GM18502 (cell line): Measurements from ENCODE around the gene SAV1.
"Not testable (repeated sequence)": the region's sequence is repeated elsewhere in the genome, so short reads cannot be mapped to it uniquely, and the experiment has no call there.

Source experiments
- ATAC-seq: cut with Tn5 transposase; IDR thresholded peaks from one replicate; pipeline ENCODE4 v1.9.1; 2021; ENCODE audit warnings: mild to moderate bottlenecking; ENCODE audit not compliant: unreplicated experiment, poor library complexity

The SAV1 gene

DNA sequence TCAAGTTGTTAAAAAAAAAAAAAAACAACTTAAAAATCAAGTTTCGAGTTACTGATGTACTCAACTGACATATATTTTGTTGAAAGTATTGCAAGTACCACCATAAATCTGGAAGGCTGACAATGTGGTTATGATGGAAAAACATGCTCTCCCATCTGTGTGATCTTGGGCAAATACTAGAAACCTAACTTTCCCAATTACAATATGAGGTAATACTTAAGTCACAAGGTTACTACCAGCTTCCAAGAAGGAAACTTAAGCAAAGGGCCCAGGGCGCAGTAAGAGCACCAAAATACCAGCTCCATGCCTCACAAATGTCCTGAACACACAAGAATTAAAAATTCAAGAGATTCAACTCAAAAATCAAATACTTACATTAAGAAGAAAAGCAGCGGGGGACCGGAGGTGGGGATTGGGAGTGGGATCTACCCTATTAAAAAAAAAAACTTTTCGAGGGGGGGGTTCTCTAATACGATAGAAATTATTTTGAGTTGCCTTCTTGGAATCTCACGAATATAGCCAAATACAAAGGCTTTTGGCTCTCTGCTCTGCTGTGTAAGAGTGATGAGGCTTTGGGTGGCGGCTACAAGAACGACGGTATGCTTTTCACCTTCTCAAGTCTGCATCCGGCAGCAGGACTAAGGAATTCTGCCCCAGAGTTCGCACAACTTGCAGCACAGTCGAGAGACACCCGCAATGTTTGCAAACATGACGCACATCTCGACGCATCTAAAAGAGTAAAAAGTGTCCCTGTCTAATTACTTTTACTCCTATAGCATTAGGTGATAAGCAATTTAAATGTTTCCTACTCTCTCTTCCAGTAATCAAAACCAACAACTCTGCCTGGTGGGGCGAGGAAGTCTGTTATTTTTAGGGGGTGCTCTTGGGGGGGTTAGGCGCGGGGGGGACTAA, 1.1 kb downstream of the SAV1 start:
- no peak for ATAC-seq

DNA sequence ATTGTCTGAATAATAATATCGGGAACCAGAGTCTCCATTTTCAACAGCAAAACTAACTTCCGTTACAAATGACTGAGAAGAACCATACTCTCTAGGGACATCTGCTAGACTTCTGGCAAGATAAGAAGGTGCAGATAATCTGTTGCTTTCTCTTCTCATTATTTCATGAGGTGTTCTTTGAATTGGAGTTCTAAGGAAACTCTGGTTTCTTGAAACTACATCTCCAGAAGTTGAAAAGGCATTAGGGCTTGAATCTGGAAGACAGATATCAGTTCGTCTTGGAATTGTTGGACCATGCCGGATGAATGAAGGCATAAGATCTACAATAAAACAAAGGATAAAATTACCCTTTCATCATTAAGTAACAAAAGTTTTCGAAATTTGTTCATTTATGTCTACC, 2.8 kb downstream of the SAV1 start:
- ATAC-seq: peak; percentile 48

DNA sequence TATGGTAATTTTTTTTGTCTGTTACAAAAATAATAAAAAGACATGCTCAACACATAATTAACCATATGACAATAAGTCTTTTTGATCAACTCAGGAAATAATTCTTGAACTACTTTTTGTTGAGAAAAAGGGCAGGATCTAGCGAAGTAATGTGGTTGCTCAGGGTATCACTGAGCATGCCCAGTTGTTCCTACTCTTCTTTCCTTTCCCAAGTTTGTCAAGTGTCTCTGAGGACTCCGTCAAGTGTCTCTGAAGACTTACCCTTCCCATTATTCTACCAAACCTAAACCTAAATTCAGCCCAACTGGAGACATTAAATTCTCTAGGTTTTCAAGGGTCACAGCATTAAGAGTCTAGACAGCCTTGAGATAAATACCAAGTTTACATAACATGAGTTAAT, 3.5 kb downstream of the SAV1 start:
- not testable (repeated sequence) for ATAC-seq

DNA sequence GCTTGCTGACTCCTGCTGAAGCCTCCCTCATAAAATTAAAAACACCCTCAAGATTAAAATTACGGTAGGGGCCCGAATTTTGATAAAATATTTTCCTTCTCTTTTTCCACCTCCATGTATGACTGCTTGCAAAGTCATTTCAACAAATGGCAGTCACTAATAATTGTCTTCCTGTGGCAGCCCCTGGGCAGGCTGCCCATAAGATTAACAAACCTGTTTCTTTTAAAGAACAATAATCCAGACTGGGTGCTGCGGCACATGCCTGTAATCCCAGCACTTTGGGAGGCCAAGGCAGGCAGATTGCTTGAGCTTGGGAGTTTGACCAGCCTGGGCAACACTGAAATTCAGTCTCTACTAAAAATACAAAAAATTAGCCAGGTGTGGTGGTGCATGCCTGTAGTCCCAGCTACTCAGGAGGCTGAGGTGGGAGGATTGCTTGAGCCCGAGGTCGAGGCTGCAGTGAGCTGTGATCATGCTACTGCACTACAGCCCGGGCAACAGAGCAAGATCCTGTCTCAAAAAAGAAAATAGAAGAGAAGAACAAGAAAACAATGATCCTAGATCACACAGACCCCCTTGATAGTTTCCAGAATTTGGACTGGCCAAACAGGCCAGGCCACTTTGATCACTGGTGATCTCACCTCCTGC, 8.7 kb downstream of the SAV1 start:
- ATAC-seq: no peak

DNA sequence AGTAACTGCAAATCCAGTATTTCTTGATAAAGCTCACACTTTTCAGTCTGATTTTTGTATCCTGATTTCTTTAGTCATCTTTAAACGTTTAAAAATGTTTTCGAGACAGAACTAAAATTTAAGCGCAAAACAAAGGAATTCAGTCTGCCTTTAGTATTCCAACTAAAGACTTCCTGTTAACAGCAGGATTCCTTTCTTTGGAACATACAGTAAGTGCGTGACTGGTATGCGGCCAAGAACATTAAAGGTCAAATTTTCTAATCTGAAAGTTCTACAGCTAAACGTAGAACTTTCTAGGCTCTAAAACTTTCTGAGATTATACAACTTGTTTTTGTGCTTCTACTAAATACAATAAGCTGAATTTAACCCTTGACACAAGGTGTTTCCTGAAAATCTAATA, 9.9 kb downstream of the SAV1 start:
- no peak for ATAC-seq

DNA sequence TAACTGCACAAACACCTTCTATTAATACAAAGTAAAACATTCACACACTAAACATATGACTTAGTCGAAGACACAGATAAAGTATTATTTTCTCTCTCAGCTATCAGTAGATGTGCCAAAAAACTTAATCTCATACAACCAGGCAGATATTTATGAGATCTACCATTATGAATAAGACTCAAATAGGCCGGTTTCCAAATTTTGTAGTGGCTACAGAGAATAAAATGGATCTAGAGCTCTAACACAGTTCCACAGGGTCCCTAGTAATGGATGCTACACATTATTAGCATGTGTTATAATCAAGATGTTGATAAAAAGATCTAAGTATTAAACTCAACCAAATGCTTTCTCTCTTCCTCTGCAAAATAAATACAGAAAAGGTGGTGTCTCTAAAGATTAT, 10.4 kb downstream of the SAV1 start:
- no peak for ATAC-seq

DNA sequence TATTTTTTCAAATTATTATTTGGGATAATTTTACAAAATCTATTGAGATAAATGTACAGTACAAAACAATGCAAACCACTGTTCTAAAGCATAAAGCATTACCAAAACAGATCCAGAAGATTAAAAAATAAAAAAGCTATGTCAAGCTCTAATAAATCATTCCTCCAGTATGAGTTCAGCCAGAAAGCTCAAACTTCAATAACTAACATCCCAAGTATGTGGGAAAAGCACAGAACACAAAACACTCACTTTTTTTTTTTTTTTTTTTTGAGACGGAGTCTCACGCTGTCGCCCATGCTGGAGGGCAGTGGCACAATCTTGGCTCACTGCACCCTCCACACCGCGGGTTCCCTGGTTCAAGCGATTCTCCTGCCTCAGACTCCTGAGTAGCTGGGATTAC, 11.3 kb downstream of the SAV1 start:
- no peak for ATAC-seq

DNA sequence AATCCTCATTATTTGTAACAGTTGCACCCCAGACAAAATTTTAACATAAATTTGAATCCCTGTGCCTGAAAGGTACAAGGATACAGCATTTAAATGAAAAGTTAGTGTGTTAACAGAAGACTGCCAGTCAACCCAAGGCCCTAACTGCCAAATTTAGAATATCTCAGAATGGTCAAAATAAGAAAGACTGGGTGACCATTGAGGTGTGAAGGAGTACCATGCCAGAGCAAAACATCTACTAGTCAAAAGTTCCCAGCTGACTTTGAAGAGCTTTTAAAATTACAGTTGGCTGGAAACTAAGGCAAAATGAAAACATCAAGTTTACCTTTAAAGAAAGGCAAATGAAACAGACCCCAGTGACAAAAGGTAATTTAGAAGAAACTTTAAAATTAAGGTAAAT, 18.4 kb downstream of the SAV1 start:
- peak; percentile 52 for ATAC-seq

DNA sequence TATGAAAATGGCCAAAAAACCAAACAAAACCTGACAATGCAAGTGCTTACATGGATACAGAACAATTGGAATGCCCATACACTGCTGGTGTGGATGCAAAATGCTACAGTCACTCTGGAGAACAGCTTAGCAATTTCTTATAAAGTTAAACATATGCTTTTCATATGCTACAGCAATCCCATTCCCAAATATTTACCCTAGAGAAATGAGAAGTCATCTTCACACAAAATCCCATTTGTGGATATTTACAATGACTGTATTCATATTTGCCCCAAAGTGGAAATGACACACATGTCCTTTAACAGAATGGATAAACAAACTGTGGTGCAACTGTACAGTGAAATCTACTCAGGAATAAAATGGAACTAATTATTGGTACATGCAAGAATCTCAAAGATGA, 20.4 kb downstream of the SAV1 start:
- peak; percentile 26 for ATAC-seq

DNA sequence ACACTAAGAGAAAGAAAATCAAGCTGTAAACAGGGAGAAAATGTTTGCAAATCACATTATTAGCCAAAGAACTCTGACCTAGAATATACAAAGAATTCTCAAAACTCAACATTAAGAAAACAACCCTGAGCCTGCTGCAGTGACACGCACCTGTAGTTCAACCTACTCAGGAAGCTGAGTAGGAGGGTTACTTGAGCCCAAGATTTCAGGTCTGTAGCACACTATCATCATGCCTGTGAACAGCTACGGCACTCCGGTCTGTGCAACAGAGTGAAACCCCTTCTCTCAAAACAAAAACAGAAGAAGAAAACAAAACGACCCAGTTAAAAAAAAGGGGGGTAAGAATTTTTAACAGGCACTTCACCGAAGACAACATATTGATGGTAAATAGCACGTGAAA, 20.8 kb downstream of the SAV1 start:
- ATAC-seq: peak; percentile 94

DNA sequence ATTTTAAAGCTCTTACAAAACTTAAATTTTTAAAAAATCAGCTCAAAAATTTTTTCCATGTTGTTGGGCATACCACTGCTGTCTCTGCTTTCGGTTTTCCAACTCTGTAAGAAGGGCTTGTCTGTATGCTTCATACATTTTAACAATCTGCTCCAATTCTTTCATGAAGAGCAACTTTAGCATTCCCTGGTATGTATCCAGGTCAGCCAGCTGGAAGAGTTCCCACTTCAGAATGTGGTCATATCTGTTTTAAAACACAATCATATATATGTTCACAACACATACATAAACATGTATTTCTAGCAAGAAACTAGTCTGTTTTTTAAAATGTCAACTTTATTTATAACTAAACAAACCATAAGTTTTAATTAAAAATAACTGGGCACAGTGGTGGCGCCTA, 33.0 kb downstream of the SAV1 start:
- ATAC-seq: no peak

DNA sequence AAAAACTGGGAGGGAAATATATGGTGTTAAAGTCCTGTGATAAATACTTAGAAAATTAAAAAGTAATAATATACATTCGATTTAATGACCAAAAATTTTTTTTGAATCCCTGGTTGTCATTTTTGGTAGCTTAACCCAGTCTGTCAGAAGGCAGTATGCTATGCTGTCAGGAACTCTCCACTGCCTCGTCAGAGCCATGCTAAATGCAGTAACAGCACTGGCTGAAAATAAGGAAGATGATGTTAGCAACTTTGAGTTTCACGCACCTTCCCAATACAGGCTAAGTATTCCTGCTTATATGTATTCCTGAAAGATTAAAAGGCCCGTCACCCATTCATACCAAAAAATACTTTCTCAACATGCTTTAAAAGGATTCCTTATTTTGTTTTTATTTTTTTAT, 34.2 kb downstream of the SAV1 start:
- no peak for ATAC-seq

DNA sequence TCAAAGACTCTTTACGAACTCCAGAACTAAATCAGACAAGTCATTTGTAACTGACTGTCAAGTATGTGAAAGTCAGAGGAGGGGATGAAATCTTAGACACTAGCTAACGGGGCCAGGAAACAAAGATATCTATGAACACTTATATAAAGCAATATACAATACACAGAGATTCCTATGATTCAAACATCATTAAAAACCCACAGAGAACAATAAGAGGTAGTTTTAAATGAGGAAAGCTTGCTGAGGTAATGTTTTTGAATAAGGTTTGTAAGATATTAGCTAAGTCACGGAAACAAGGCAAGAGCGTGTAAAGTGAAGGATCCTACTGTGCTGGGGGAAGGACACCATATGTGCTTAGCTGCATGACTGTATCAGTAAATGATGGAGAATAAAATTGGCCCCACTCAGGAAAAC, 36.7 kb downstream of the SAV1 start:
- ATAC-seq: no peak

DNA sequence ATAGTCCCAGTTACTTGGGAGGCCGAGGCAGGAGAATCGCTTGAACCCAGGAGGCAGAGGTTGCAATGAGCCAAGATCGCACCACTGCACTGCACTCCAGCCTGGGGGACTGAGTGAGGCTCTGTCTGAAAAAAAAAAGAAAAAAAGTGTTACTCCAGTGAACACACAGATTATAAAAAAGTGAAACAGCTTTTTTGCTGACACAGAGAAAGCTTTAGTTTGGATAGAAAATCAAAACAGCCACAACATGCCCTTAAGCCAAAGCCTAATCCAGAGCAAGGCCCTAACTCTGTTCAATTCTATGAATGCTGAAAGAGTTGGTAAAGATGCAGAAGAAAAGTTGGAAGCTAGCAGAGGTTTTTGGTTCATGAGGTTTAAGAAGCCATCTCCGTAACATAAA, 43.2 kb downstream of the SAV1 start:
- not testable (repeated sequence) for ATAC-seq

DNA sequence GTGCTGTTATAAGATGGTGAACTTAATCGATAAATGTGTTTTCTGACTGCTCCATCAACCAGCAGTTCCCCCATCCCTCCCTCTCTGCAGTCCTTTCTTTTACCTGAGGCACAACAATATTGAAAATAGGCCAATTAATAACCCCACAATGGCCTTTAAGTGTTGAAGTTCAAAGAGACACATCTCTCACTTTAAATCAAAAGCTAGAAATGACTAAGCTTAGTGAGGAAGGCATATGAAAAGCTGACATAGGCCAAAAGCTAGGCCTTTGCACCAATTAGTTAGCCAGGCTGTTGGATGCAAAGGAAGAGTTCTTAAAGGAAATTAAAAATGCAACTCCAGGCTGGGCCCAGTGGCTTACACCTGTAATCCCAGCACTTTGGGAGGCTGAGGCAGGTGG, 43.7 kb downstream of the SAV1 start:
- no peak for ATAC-seq

DNA sequence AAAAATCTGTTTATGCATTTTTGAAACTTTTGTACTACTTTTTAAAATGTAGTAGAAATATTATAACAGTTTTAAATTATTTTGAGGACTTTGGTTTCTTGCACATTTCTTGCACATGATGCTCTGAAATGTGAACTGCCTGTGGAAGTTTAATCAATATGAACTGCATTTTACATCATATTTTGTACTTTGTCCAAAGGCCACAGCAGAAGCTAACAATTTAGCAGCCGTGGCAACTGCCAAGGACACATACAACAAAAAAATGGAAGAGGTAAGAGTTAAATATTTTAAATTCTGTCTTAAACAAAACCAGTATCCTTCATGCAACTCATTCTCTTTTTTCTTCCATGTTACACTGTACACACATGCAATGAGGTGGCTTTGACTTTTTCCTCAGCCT, 45.1 kb downstream of the SAV1 start:
- ATAC-seq: no peak

DNA sequence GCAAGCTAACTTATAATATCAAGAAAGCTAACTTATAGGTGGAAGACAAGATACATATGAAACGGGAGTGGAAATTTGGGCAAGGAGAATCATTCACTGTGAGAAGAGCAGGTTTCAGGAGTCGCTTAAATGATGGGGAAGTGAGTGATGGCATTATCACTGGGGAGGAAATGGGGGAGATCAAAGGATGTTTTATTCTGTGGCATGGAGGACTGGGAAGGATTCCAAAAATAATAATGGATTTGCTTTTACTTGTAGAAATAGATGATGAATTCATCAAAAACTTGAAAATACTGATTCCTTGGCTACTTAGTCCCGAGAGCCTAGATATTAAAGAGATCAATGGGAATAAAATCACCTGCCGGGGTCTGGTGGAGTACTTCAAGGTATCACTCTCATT, 47.8 kb downstream of the SAV1 start:
- ATAC-seq: no peak

DNA sequence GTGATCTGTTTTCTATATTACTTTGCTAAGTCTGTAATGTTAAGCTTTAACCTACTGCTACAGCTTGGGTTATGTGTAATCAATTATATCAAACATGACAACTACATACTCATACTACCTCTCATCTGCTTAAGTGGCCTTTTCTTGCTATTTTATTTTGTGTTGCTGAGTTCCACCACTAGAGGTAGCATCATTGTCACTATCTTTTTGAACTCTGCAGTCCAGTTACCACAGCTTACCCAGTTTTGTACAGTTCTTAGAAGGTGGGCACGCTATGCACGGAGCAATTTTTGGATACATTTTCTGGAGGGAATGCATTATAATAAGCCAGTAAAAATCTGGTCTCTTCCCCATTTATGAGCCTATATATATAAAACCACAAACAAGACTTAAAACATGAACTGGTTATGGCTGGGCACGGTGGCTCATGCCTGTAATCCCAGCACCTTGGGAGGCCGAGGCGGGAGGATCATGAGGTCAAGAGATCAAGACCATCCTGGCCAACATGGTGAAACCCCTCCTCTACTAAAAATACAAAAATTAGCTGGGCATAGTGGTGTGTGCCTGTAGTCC, 48.5 kb downstream of the SAV1 start:
- peak; percentile 58 for ATAC-seq

DNA sequence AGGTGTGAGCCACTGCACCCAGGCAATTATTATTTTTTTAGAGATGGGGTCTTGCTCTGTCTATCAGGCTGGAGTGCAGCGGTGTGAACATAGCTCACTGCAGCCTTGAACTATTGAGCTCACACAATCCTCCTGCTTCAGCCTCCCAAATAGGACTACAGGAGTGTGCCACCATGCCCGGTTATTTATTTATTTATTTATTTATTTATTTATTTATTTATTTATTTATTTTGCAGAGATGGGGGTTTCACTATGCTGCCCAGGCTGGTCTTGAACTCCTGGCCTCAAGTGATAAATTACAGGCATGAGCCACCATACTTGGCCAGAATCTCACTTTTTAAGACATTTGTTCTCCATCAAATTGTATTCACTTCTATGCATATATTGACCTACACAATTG, 51.8 kb downstream of the SAV1 start:
- no peak for ATAC-seq

DNA sequence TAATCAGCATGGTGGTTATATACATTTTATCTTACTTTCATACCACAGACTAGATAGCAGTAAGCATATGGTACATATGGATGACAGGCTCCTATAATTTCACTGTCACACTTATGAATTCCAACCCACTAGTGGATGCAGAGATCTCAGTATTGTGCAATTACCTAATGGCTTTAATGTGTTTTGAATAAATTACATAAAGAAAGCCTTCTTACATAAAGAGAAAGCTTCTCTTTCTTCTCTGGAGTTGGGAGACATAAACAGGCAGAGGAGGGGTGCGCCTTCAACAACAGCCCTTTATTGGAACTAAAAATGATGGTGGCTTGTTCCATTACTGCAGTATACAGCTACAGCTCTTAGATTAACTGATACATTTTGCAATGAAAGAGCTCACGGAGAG, 52.6 kb downstream of the SAV1 start:
- ATAC-seq: no peak

DNA sequence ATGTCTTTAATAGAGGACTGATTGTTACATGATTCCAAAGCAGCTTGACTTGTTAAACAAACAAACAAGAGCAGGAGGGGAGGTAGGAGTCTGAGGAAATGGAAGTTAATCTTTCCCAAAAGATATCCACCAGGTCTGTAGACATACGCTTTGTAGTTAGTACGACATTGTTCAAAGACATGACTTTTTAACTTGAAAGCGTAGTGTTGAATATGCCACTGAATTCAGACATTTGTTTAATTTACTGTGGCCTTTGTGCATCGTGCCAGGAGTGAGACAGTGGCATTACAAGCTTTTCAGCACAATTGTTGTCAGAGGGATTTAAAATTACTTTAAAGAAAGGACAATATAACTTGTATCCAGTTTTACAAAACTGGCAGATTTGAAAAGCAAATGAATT, 53.0 kb downstream of the SAV1 start:
- no peak for ATAC-seq

DNA sequence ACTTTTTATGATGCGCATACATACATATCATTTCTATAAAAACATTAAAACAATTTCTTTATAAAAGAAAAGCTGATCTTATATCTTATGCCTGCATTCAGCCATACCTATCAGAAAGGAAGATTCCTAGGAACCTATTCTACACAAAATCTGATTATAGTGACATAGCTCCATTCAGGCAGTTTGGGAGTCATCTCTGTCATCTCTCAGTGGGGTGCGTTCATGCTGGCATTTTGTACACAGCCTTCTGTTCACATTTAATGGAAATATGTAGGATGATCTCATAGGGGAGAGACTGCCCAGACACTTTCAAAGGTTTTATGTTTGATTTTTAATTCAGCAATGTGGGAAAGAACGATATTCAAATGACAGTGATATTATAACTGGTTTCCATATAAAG, 55.3 kb downstream of the SAV1 start:
- no peak for ATAC-seq
